ENCODE results near the gene FBXO5.

The FBXO5 gene

DNA sequence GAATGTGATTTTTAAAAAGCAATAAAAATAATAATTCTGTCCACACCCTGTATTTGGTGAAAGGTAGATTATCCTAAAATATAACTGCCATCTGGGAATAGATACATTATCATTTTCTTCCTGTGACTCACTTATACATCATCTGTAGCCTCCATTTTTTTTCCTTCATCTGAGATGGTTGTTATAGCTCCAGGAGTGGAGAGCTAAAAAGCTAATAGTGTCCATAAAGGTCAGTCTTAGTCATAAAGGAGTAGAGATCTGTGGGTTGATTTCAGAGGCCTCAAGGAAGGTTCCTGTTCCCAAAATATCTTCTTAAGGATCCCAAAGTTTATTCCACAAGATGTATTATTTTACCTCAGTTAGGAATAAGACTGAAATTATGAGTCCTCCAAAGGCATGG lies 41.1 kb downstream of the FBXO5 start:
- Histone ChIP-seq H3K4me3 (replicated peaks; ENCODE audit: low read depth, low read length) (no peak overlapping the region), H3K27me3 (replicated peaks; ENCODE audit: control insufficient read depth, insufficient read depth, low read length) (no peaks in the 10 kb centered on the region), H3K36me3 (ENCODE audit: control insufficient read depth, insufficient read depth, low read length) (no peaks in the 10 kb centered on the region)
- TF ChIP-seq, protein P1, sequence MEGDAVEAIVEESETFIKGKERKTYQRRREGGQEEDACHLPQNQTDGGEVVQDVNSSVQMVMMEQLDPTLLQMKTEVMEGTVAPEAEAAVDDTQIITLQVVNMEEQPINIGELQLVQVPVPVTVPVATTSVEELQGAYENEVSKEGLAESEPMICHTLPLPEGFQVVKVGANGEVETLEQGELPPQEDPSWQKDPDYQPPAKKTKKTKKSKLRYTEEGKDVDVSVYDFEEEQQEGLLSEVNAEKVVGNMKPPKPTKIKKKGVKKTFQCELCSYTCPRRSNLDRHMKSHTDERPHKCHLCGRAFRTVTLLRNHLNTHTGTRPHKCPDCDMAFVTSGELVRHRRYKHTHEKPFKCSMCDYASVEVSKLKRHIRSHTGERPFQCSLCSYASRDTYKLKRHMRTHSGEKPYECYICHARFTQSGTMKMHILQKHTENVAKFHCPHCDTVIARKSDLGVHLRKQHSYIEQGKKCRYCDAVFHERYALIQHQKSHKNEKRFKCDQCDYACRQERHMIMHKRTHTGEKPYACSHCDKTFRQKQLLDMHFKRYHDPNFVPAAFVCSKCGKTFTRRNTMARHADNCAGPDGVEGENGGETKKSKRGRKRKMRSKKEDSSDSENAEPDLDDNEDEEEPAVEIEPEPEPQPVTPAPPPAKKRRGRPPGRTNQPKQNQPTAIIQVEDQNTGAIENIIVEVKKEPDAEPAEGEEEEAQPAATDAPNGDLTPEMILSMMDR (IDR thresholded peaks at IDR 0.05; ENCODE audit: insufficient read depth, low read length, poor library complexity, severe bottlenecking) = no peak
- DNase-seq (ENCODE audit: extremely low read depth, insufficient read length) = no peak

DNA sequence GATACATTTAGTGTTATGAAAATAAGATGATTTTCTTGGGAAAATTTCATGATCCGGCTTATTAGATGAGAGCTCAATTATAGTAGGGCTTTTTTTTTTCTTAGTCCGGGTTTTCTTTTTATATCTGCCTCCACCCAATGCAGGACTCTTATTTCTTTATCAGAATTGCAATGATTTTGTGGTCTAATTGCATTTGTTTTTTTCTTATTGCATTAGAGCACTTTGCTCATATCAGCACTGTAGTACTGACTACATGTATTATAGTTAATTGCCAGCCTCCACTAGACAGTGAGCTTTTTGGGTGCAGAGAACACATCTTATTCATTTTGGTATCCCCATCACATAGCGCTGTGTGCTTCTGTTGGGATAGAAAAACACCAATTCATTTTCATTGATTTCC lies 50.0 kb downstream of the FBXO5 start:
- DNase-seq (ENCODE audit: extremely low read depth, insufficient read length) = no peak
- no peaks in the 10 kb centered on the region for H3K27me3 ChIP-seq (replicated peaks; ENCODE audit: control insufficient read depth, insufficient read depth, low read length)
- TF ChIP-seq, protein P1 (IDR thresholded peaks at IDR 0.05; ENCODE audit: insufficient read depth, low read length, poor library complexity, severe bottlenecking) = no peak
- H3K4me3 ChIP-seq (replicated peaks; ENCODE audit: low read depth, low read length) = no peak overlapping the region
- no peaks in the 10 kb centered on the region for H3K36me3 ChIP-seq (ENCODE audit: control insufficient read depth, insufficient read depth, low read length)

DNA sequence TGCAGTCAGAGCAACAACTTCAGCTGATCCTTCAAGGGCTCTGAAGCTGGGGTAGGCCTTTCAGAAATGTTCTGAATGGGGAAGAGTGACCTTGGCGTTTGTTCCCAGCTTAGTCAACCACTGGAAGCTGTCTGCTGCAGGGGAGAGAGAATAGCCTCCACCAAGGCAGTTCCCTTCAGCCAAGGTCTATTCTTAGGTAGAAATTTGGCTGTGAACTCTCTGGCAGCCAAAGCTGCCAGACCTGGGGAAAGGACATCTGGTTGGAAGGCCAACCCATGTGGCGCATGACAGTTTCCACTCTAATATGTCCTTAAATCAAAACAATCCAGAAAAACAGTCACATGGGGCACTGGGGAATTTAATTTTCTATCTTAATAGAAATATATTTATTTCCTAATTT lies 60.1 kb downstream of the FBXO5 start:
- DNase-seq (ENCODE audit: extremely low read depth, insufficient read length) = no peak
- TF ChIP-seq, protein P1 (IDR thresholded peaks at IDR 0.05; ENCODE audit: insufficient read depth, low read length, poor library complexity, severe bottlenecking) = no peak
- Histone ChIP-seq H3K36me3 (ENCODE audit: control insufficient read depth, insufficient read depth, low read length) (no peaks in the 10 kb centered on the region), H3K27me3 (replicated peaks; ENCODE audit: control insufficient read depth, insufficient read depth, low read length) (no peaks in the 10 kb centered on the region), H3K4me3 (replicated peaks; ENCODE audit: low read depth, low read length) (no peak overlapping the region)
